Tibial nerve (tissue), 3 donors: ENCODE data around the gene VPS37D.

Experiments
- POLR2A ChIP-seq, 2 donors: fragments of 450-650 bp; IDR thresholded peaks; one replicate each; pipeline ENCODE4 v1.6.1; 2017; ENCODE audit warnings: antibody characterized with exemption in 2 of 2, mild to moderate bottlenecking in 2 of 2, moderate library complexity in 2 of 2
- TF ChIP-seq, protein P1 (sequence below), 5 experiments: fragments of 200-600 bp in 3 of 5; fragments of 450-650 bp in 2 of 5; sonication (generic) in 3 of 5; IDR thresholded peaks; one replicate each; pipeline ENCODE4 v1.5.1; 2016 to 2019; ENCODE audit warnings: antibody characterized with exemption in 5 of 5, mild to moderate bottlenecking in 3 of 5, moderate library complexity in 2 of 5

DNA sequence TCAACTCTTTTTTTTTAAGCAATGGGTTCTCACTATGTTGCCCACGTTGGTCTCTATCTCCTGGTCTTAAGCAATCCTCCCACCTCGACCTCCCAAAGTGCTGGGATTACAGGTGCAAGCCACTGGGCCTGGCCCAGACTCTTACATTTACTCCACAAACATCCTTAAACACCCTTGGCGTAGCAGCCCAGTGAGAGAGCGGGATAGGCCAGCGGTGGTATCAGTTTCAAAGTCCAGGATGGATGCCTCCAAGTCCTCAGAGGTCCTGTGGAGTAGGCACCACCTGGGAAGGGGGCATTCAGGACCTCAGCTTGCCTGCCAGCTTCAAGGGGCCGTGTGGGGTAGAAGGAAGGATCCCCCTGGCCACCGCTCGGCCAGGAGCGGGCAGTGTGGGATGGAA lies 18.1 kb upstream of the VPS37D start:
- TF ChIP-seq, protein P1, sequence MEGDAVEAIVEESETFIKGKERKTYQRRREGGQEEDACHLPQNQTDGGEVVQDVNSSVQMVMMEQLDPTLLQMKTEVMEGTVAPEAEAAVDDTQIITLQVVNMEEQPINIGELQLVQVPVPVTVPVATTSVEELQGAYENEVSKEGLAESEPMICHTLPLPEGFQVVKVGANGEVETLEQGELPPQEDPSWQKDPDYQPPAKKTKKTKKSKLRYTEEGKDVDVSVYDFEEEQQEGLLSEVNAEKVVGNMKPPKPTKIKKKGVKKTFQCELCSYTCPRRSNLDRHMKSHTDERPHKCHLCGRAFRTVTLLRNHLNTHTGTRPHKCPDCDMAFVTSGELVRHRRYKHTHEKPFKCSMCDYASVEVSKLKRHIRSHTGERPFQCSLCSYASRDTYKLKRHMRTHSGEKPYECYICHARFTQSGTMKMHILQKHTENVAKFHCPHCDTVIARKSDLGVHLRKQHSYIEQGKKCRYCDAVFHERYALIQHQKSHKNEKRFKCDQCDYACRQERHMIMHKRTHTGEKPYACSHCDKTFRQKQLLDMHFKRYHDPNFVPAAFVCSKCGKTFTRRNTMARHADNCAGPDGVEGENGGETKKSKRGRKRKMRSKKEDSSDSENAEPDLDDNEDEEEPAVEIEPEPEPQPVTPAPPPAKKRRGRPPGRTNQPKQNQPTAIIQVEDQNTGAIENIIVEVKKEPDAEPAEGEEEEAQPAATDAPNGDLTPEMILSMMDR (IDR thresholded peaks at IDR 0.05), result no peak
- no peak for TF ChIP-seq POLR2A (IDR thresholded peaks at IDR 0.05)
